HFF-Myc (cell line): ENCODE measurements around the gene DDAH2.

Experiments
- DNase-seq: peaks from one replicate; pipeline ENCODE4 v3.0.0-alpha.2; 2011; ENCODE audit warnings: low read depth; ENCODE audit errors: extremely low read depth
- H3K4me3 ChIP-seq: replicated peaks from 2 replicates; pipeline ENCODE4 v1.5.1; 2011; ENCODE audit warnings: low read depth, mild to moderate bottlenecking, control low read depth, low read length
- TF ChIP-seq, protein P1 (sequence below): IDR thresholded peaks from 2 replicates; pipeline ENCODE4 v1.5.1; 2012; ENCODE audit warnings: mild to moderate bottlenecking, low read depth, low read length, control low read depth; ENCODE audit errors: missing control alignments

DDAH2 gene

DNA sequence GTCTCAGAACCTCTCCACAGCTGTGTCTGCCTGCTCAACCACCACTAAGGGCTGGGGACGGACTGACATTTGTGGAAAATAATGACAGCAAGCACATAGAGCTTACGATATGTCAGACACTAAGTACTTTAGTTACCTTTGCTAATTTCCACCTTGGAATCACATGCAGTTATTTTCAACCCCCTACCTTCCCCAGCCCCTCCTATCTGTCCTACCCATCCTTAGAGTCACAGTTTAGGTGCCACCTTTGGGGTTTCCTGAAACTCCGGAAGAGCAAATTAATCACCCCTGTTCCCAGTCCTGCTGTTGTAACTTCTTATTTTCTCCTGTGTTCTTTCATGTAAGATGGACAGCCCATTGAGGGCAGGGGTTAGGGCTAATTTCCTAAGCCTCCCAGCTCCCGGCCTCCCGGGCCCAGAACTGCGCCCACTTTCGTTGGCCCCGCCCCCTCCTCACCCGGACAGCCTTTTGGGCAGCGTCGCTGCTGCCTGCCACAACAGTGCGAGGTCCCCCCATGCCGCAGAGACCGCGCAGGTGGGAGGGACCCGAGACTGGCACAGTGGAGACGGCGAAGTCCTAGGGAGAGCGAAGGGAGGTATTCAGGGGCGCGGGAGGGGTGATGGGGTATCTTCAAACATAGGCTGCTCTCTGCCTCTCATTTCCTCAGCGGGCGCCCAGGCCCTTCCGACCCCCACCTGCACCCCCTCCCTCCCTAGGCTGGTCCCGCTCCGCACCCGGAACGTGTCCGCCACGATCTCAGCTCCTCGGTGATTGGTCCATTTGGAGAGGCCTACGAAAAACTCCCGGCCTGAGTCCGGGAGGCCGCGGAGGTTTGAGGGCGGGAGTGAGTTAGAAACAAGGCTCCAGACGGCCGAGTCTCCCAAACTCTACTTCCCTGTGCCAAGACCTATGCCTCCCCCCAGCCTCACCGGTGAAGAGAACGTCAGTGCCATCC, 1.1 kb downstream of the DDAH2 start:
- TF ChIP-seq, protein P1, sequence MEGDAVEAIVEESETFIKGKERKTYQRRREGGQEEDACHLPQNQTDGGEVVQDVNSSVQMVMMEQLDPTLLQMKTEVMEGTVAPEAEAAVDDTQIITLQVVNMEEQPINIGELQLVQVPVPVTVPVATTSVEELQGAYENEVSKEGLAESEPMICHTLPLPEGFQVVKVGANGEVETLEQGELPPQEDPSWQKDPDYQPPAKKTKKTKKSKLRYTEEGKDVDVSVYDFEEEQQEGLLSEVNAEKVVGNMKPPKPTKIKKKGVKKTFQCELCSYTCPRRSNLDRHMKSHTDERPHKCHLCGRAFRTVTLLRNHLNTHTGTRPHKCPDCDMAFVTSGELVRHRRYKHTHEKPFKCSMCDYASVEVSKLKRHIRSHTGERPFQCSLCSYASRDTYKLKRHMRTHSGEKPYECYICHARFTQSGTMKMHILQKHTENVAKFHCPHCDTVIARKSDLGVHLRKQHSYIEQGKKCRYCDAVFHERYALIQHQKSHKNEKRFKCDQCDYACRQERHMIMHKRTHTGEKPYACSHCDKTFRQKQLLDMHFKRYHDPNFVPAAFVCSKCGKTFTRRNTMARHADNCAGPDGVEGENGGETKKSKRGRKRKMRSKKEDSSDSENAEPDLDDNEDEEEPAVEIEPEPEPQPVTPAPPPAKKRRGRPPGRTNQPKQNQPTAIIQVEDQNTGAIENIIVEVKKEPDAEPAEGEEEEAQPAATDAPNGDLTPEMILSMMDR: no peak
- no peak overlapping the region for H3K4me3 ChIP-seq
- no peak for DNase-seq

GRCh38 chr6:31727034-31727716, 1.9 kb downstream of the DDAH2 start:
- H3K4me3 ChIP-seq: no peak overlapping the region
- no peak for DNase-seq
- TF ChIP-seq, protein P1: no peak

DNA sequence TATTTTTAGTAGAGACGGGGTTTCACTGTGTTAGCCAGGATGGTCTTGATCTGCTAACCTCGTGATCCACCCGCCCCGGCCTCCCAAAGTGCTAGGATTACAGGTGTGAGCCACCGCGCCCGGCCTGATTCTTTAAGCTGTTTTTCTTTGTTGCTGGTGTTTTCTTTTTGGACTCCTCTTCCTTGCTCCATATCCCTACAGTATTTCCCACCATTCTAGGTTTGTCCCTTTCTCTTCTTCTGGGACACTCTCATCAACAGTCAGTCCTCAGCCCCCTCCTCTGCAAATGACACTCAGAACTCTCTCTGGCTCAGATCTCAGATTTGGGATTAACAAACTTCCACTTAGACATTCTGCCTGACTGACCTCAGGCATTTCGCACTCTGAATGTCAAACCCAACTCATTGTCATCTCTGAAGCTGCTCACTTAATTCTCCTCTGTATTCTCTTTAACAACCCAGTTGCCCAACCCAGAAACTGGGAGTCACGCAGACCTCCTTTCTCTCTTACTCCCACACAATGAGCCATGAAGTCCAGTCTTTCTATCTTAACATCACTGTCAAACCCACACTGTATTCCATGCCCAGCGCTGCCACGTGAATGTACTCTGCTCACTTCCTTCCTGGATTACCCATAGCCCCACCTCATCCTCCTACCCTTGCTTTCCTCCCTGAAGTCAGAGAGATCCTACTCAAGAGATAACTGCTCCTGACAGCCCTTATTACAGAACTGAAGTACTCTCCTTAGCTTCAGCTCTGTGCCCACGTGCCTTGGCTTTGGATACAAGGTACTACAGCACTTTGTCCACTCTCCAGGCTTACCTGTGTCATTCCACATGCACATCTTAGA, 3.4 kb downstream of the DDAH2 start:
- H3K4me3 ChIP-seq: no peak overlapping the region
- DNase-seq: no peak
- TF ChIP-seq, protein P1: no peak

GRCh38 chr6:31723980-31724691, 5.0 kb downstream of the DDAH2 start:
- TF ChIP-seq, protein P1: no peak
- H3K4me3 ChIP-seq: no peak overlapping the region
- no peak for DNase-seq

GRCh38 chr6:31723245-31723979, 5.7 kb downstream of the DDAH2 start, which contains the start of gene MPIG6B:
MPIG6B (plus strand) TSS chr6:31723373; CDS start chr6:31723384, 11 bp downstream.
- DNase-seq: no peak
- H3K4me3 ChIP-seq: no peak within 1 kb of the TSS
- TF ChIP-seq, protein P1: no peak
